Lung (tissue), 12 donors: ENCODE measurements around the gene FBXO44. TPM values are rescaled to one million over a fixed set of nuclear protein-coding genes. Genes with fewer than 3 reads are reported as not detected.

Experiments
- ATAC-seq: fragments of 200-7000 bp; cut with Tn5 transposase; one replicate; pipeline ENCODE4 v1.9.1; 2020; ENCODE audit warnings: moderate number of reproducible peaks; ENCODE audit not compliant: insufficient read depth, low FRiP score
- DNase-seq, 3 donors: peaks; one replicate each; pipeline ENCODE4 v3.0.0-alpha.2; 2013 to 2017
- H3K27ac ChIP-seq, 2 donors: one replicate each; pipeline ENCODE4 v1.5.1; 2013; ENCODE audit warnings: mild to moderate bottlenecking in 2 of 2, moderate library complexity in 2 of 2, control low read depth in 1 of 2, inconsistent platforms in 1 of 2, low read depth in 1 of 2, low read length in 1 of 2
- H3K27me3 ChIP-seq, 3 donors: one replicate each; pipeline ENCODE4 v1.5.1; 2013; ENCODE audit warnings: low read length in 2 of 3; ENCODE audit not compliant: control insufficient read depth in 3 of 3, insufficient read depth in 3 of 3
- H3K36me3 ChIP-seq, 4 donors: one replicate each; pipeline ENCODE4 v1.5.1; 2013; ENCODE audit warnings: low read length in 4 of 4, mild to moderate bottlenecking in 1 of 4, moderate library complexity in 1 of 4; ENCODE audit not compliant: control insufficient read depth in 4 of 4, insufficient read depth in 4 of 4
- H3K4me1 ChIP-seq, 5 donors: one replicate each; pipeline ENCODE4 v1.5.1; 2013; ENCODE audit warnings: low read length in 5 of 5, mild to moderate bottlenecking in 2 of 5, moderate library complexity in 1 of 5; ENCODE audit not compliant: control insufficient read depth in 5 of 5, insufficient read depth in 5 of 5
- H3K4me3 ChIP-seq: one replicate; pipeline ENCODE4 v1.5.1; 2013; ENCODE audit warnings: mild to moderate bottlenecking, control low read depth, moderate library complexity
- H3K9ac ChIP-seq, 2 donors: one replicate each; pipeline ENCODE4 v1.5.1; 2013; ENCODE audit warnings: low read length in 2 of 2, control low read depth in 1 of 2; ENCODE audit not compliant: insufficient read depth in 1 of 2
- H3K9me3 ChIP-seq, 4 donors: one replicate each; pipeline ENCODE4 v1.5.1; 2013; ENCODE audit warnings: low read length in 3 of 4, mild to moderate bottlenecking in 1 of 4, moderate library complexity in 1 of 4; ENCODE audit not compliant: control insufficient read depth in 4 of 4, insufficient read depth in 3 of 4
- CTCF ChIP-seq: IDR thresholded peaks from 2 replicates; pipeline ENCODE4 v1.5.1; 2012; ENCODE audit warnings: mild to moderate bottlenecking; ENCODE audit errors: control extremely low read depth, extremely low read depth
- WGBS, 2 donors: extraction: QIAGEN DNeasy Blood & Tissue Kit; methylation state at CpG; one replicate each; pipeline ENCODE4 v1.1.7; 2013; 5-methylcytosine and 5-hydroxymethylcytosine counted together
- polyA plus RNA-seq, 2 donors: library from polyadenylated mRNA; stranded (reverse); fragments of 200-250 nt; gene quantifications; one replicate each; pipeline ENCODE4 v1.2.1, GENCODE V29; 2013
- total RNA-seq, 2 donors: library from RNA; depleted of rRNA in 1 of 2; stranded (reverse); fragments of >200 nt in 1 of 2; gene quantifications; one replicate each; pipeline ENCODE4 v1.2.1, GENCODE V29; 2014 to 2021
- donor health status: control.
- donor health status: control.
- donor health status: Bipolar disorder and iron deficiency.
- donor health status: healthy.
- donor health status: DM: yes; HTN: yes; CAD: no.

Gene FBXO44
- total and polyA plus RNA-seq, 4 donors = 10.6 to 19.6 (median 14.2) TPM

DNA sequence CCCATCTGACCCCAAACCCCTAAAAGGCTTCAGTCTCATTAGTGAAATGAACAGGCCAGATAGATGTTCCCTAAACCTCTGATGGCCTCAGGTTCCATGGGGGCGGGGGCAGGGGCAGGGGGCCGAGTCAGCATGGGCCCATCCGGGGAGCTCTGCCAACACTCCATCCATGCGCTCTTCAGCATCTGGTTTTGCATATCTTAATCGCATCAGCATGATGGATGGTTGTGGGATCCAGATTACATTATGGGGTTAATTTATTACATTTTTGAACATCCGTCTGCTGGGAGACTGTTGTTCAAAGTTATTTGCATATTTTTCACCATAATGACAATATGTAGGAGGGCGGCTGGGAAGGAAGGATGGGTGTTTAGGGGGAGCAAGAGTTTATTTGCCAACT is 29.4 kb downstream of the FBXO44 start:
- Histone ChIP-seq H3K36me3 (peaks cover 0 to 3% (median 0%) of the 10 kb centered on the region in 4 donors), H3K9me3 (peaks cover 0 to 1% (median 0%) of the 10 kb centered on the region in 4 donors), H3K27ac (no peak overlapping the region), H3K4me1 (peaks cover 0 to 15% (median 4%) of the 10 kb centered on the region in 5 donors), H3K4me3 (no peak overlapping the region), H3K9ac (no peak overlapping the region), H3K27me3 (no peaks in the 10 kb centered on the region)
- WGBS, 2 donors = 73 to 74% methylated on average over 7 of the region's 7 CpGs
- TF ChIP-seq CTCF = no peak
- ATAC-seq = no peak
- no peak for DNase-seq

GRCh38 chr1:11685210-11685752 is 30.6 kb downstream of the FBXO44 start:
- H3K27me3 ChIP-seq = peaks cover 0 to 7% (median 5%) of the 10 kb centered on the region in 3 donors
- no peak for DNase-seq
- H3K4me1 ChIP-seq = peaks cover 0 to 20% (median 8%) of the 10 kb centered on the region in 5 donors
- 93 to 95% methylated on average over 7 of the region's 7 CpGs for WGBS, 2 donors
- H3K27ac ChIP-seq = no peak overlapping the region
- H3K36me3 ChIP-seq = peaks cover 0 to 3% (median 0%) of the 10 kb centered on the region in 4 donors
- no peak for ATAC-seq
- peaks cover 0 to 1% (median 0%) of the 10 kb centered on the region in 4 donors for H3K9me3 ChIP-seq
- TF ChIP-seq CTCF = no peak
- H3K9ac ChIP-seq = no peak overlapping the region
- H3K4me3 ChIP-seq = no peak overlapping the region

DNA sequence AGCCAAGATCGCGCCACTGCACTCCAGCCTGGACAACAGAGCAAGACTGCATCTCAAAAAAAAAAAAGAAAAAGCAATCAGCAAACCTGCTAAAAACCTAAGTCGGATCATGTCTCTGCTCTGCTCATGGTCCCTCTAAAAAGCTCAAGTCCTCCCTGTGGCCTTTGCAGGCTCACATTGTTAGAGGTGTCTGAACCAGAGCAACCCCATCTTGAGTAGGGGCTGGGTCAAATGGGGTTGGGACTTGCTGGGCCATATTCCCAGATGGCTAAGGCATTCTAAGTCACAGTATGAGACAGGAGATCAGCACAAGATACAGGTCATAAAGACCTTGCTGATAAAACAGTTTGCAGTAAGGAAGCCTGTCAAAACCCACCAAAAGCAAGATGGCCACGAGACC is 33.8 kb downstream of the FBXO44 start:
- ATAC-seq (no peak), DNase-seq (no peak)
- 93 to 97% methylated on average over 4 of the region's 4 CpGs for WGBS, 2 donors
- Histone ChIP-seq H3K4me1 (peaks cover 0 to 12% (median 7%) of the 10 kb centered on the region in 5 donors), H3K27me3 (peaks cover 8 to 19% (median 13%) of the 10 kb centered on the region in 3 donors), H3K4me3 (no peak overlapping the region), H3K36me3 (peaks cover 0 to 3% (median 0%) of the 10 kb centered on the region in 4 donors), H3K9ac (no peak overlapping the region), H3K27ac (no peak overlapping the region), H3K9me3 (peaks cover 0 to 1% (median 0%) of the 10 kb centered on the region in 4 donors)
- no peak for TF ChIP-seq CTCF
